Breast epithelium (tissue), 4 donors: Measurements from ENCODE around the gene NUDT14. TPM values are rescaled to one million over a fixed set of nuclear protein-coding genes. Genes with fewer than 3 reads are reported as not detected.

ENCODE experiments used
- DNase-seq, 2 donors: peaks; one replicate each; pipeline ENCODE4 v3.0.0-alpha.2; 2019; ENCODE audit warnings: low spot score in 2 of 2
- H3K27ac ChIP-seq, 2 donors: fragments of 200-600 bp; sonication (generic) in 1 of 2; one replicate each; pipeline ENCODE4 v1.5.1; 2016 to 2019; ENCODE audit warnings: mild to moderate bottlenecking in 1 of 2
- H3K27me3 ChIP-seq, 2 donors: fragments of 200-600 bp; sonication (generic) in 1 of 2; one replicate each; pipeline versions ENCODE4 v1.5.1 to v1.6.0; 2017 to 2019; ENCODE audit warnings: control low read depth in 1 of 2, mild to moderate bottlenecking in 1 of 2
- H3K36me3 ChIP-seq: fragments of 200-600 bp; one replicate; pipeline ENCODE4 v1.5.1; 2019
- H3K4me1 ChIP-seq, 2 donors: fragments of 200-600 bp; sonication (generic); one replicate each; pipeline ENCODE4 v1.5.1; 2016 to 2019; ENCODE audit warnings: control low read depth in 1 of 2
- H3K4me3 ChIP-seq, 3 donors: fragments of 200-600 bp; sonication (generic); 1 replicate in 2 of 3; 2 replicates in 1 of 3; pipeline ENCODE4 v1.5.1; 2016 to 2019; ENCODE audit warnings: mild to moderate bottlenecking in 3 of 3, moderate library complexity in 2 of 3
- H3K9me3 ChIP-seq, 2 donors: fragments of 200-600 bp; sonication (generic) in 1 of 2; one replicate each; pipeline ENCODE4 v1.5.1; 2016 to 2019; ENCODE audit warnings: control low read depth in 1 of 2
- POLR2A ChIP-seq: fragments of 450-650 bp; IDR thresholded peaks from one replicate; pipeline ENCODE4 v1.6.1; 2016; ENCODE audit warnings: antibody characterized with exemption, mild to moderate bottlenecking, moderate library complexity
- POLR2AphosphoS5 ChIP-seq, 3 donors: sonication (generic); formaldehyde crosslinking; IDR thresholded peaks; one replicate each; pipeline ENCODE4 v1.6.1; 2017; ENCODE audit warnings: antibody characterized with exemption in 3 of 3
- intact Hi-C: fragments of 100-400 bp; cut with DNase I; formaldehyde crosslinking; loops from one replicate; pipeline ENCODE4 v1.15.1; 2023; ENCODE audit warnings: low total_unique reads
- total RNA-seq, 3 donors: library from RNA; depleted of rRNA; stranded (reverse); fragments of >200 nt; gene quantifications; one replicate each; pipeline ENCODE4 v1.1.0, GENCODE V29; 2016
- TF ChIP-seq, protein P1 (sequence below), 3 donors: fragments of 450-650 bp; IDR thresholded peaks; one replicate each; pipeline ENCODE4 v1.5.1; 2016 to 2017; ENCODE audit warnings: antibody characterized with exemption in 3 of 3, mild to moderate bottlenecking in 3 of 3, moderate library complexity in 3 of 3

The NUDT14 gene
- total RNA-seq, 3 donors from 2014 or later: 13.6 to 14.9 (median 14.1) TPM

- Histone ChIP-seq H3K4me1 (no peaks in the 10 kb centered on the region), H3K9me3 (peaks cover 9 to 10% of the 10 kb centered on the region in 2 donors), H3K4me3 (no peak overlapping the region), H3K27ac (no peak overlapping the region), H3K36me3 (no peaks in the 10 kb centered on the region), H3K27me3 (no peaks in the 10 kb centered on the region)
- intact Hi-C loops: no loop called here
- TF ChIP-seq, protein P1, sequence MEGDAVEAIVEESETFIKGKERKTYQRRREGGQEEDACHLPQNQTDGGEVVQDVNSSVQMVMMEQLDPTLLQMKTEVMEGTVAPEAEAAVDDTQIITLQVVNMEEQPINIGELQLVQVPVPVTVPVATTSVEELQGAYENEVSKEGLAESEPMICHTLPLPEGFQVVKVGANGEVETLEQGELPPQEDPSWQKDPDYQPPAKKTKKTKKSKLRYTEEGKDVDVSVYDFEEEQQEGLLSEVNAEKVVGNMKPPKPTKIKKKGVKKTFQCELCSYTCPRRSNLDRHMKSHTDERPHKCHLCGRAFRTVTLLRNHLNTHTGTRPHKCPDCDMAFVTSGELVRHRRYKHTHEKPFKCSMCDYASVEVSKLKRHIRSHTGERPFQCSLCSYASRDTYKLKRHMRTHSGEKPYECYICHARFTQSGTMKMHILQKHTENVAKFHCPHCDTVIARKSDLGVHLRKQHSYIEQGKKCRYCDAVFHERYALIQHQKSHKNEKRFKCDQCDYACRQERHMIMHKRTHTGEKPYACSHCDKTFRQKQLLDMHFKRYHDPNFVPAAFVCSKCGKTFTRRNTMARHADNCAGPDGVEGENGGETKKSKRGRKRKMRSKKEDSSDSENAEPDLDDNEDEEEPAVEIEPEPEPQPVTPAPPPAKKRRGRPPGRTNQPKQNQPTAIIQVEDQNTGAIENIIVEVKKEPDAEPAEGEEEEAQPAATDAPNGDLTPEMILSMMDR (IDR thresholded peaks at IDR 0.05): no peak
- no peak for TF ChIP-seq POLR2AphosphoS5 (IDR thresholded peaks at IDR 0.05)
- TF ChIP-seq POLR2A: no peak
- no peak for DNase-seq
Observed at GRCh38 chr14:105144666-105145380, 36.3 kb downstream of the NUDT14 start.

DNA sequence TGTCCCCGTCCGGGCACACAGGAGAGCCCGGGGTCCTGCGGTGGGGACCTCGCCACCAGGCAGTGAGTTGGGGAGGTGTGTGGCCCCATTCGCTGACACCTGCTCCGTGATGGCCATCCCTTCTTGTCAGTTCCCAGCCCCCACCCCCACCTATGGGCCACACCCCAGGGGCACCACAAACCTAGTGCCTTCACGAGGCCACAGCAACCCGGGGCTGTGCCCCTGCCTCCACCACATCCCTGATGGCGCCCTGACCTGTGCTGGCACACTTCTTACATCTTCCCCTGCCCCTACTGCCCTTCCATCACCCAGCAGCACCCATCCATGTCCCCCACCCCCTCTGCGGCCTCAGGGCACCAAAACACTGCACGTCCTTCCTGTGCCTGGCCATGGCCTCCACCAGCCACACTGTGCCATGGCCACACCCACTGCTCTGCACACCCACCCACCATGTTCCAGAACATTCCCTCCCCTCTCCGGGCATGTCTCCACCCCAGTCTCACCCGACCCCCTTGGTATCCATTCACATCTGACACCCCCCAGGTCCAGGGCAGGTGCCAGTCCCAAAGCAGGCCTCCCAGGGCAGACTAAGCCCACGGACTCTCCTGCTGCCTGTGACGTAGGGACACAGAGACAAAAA is 37.0 kb downstream of the NUDT14 start:
- H3K36me3 ChIP-seq: no peaks in the 10 kb centered on the region
- H3K4me3 ChIP-seq: no peak overlapping the region
- TF ChIP-seq, protein P1 (IDR thresholded peaks at IDR 0.05): no peak
- no peak for TF ChIP-seq POLR2A
- no peak for DNase-seq
- intact Hi-C loops: no loop called here
- H3K4me1 ChIP-seq: no peaks in the 10 kb centered on the region
- no peak overlapping the region for H3K27ac ChIP-seq
- H3K27me3 ChIP-seq: no peaks in the 10 kb centered on the region
- peaks cover 14 to 17% of the 10 kb centered on the region in 2 donors for H3K9me3 ChIP-seq

DNA sequence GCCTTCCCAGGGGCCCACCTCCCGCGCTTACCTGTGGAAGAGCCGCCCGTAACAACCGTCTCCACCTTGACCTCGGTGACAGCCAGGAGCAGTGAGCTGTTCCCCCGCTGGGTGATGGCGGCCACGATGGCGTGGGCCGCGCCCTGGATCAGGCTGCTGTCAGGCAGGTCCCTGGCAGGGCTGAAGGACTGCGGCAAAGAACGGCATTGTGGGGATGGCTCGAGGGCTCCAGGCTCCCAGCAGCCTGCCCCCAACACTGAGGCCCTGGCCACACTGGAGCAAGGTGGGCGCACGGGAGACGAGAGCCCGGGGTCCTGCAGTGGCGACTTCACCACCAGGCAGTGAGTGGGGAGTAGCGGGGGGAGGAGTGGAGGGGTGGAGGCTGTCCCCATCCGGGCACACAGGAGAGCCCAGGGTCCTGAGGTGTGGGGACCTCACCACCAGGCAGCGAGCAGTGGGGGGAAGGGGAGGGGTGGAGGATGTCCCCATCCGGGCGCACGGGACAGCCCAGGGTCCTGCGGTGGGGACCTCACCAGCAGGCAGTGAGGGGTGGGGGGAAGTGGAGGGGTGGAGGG is 37.6 kb downstream of the NUDT14 start:
- Histone ChIP-seq H3K27ac (no peak overlapping the region), H3K9me3 (peaks cover 14 to 21% of the 10 kb centered on the region in 2 donors), H3K36me3 (no peaks in the 10 kb centered on the region), H3K4me3 (no peak overlapping the region), H3K27me3 (no peaks in the 10 kb centered on the region), H3K4me1 (no peaks in the 10 kb centered on the region)
- no peak for DNase-seq
- intact Hi-C loops: no loop called here
- TF ChIP-seq POLR2AphosphoS5 (IDR thresholded peaks at IDR 0.05) (no peak), POLR2A (no peak)
- TF ChIP-seq, protein P1 (IDR thresholded peaks at IDR 0.05): no peak

GRCh38 chr14:105142651-105143450 is 38.3 kb downstream of the NUDT14 start:
- H3K4me1 ChIP-seq: no peaks in the 10 kb centered on the region
- H3K27ac ChIP-seq: no peak overlapping the region
- TF ChIP-seq POLR2AphosphoS5 (IDR thresholded peaks at IDR 0.05): no peak
- TF ChIP-seq, protein P1 (IDR thresholded peaks at IDR 0.05): no peak
- TF ChIP-seq POLR2A: no peak
- peaks cover 14 to 21% of the 10 kb centered on the region in 2 donors for H3K9me3 ChIP-seq
- peak in 1 of 2 donors; percentile 46 for DNase-seq
- intact Hi-C loops: no loop called here
- no peaks in the 10 kb centered on the region for H3K36me3 ChIP-seq
- no peaks in the 10 kb centered on the region for H3K27me3 ChIP-seq
- no peak overlapping the region for H3K4me3 ChIP-seq
